GM18870 (cell line): ENCODE data around the gene KMT2A.
"Not testable (repeated sequence)": the region's sequence is repeated elsewhere in the genome, so short reads cannot be mapped to it uniquely, and the experiment has no call there.

Experiments
- ATAC-seq: cut with Tn5 transposase; IDR thresholded peaks from one replicate; pipeline ENCODE4 v1.9.1; 2021; ENCODE audit warnings: moderate library complexity; ENCODE audit not compliant: unreplicated experiment

The KMT2A gene

DNA sequence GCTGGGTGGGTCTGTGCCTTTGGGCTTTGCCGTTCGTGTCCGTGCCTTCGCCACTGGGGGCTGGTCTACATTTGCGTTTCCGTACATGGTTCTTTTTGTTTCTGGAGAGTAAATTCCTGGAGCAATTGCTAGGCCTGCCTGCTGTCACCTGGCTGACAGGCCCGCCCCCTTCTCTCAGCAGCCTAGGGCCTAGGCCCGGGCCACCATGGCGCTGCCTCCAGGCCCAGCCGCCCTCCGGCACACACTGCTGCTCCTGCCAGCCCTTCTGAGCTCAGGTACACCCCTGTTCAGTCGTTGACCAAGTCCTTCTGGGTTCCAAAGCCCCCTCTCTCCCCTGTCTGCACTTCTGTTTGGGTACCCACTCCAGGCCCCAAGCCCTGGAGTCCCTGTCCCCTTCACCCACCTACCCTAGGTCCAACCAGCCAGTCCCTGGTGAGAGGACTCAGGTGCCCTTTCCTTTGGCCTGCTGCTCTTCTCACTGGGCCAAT, 95.3 kb downstream of the KMT2A start:
- no peak for ATAC-seq

DNA sequence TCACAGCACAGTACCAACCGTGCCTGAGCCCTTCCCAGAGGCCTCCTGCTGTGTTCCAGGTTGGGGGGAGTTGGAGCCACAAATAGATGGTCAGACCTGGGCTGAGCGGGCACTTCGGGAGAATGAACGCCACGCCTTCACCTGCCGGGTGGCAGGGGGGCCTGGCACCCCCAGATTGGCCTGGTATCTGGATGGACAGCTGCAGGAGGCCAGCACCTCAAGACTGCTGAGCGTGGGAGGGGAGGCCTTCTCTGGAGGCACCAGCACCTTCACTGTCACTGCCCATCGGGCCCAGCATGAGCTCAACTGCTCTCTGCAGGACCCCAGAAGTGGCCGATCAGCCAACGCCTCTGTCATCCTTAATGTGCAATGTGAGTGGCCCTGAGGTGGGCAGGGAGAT, 95.8 kb downstream of the KMT2A start:
- ATAC-seq: no peak

DNA sequence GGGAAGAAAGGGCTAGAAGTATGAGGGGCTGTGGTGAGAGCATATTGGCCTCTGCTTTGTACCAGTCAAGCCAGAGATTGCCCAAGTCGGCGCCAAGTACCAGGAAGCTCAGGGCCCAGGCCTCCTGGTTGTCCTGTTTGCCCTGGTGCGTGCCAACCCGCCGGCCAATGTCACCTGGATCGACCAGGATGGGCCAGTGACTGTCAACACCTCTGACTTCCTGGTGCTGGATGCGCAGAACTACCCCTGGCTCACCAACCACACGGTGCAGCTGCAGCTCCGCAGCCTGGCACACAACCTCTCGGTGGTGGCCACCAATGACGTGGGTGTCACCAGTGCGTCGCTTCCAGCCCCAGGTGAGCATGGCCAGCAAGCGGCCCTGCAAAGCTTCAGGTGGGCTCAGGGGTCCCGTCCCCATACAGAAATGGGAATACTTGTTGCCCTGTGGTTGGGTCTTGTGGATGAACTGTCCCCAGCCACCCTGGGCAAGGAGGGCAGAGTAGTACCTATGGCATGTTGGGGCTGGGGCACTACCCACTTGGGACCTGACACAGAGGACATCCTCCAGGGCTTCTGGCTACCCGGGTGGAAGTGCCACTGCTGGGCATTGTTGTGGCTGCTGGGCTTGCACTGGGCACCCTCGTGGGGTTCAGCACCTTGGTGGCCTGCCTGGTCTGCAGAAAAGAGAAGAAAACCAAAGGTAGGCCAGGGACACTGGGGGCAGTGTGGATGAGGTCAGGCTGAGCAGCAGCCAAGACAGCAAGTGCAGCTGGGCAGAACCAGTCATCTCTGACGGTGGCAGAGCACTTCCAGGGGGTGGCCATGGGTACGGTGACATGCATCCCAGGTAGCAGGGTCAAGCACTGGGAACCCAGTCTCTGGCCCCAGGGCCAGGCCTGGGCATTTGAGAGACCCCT, 96.8 kb downstream of the KMT2A start:
- ATAC-seq: no peak

DNA sequence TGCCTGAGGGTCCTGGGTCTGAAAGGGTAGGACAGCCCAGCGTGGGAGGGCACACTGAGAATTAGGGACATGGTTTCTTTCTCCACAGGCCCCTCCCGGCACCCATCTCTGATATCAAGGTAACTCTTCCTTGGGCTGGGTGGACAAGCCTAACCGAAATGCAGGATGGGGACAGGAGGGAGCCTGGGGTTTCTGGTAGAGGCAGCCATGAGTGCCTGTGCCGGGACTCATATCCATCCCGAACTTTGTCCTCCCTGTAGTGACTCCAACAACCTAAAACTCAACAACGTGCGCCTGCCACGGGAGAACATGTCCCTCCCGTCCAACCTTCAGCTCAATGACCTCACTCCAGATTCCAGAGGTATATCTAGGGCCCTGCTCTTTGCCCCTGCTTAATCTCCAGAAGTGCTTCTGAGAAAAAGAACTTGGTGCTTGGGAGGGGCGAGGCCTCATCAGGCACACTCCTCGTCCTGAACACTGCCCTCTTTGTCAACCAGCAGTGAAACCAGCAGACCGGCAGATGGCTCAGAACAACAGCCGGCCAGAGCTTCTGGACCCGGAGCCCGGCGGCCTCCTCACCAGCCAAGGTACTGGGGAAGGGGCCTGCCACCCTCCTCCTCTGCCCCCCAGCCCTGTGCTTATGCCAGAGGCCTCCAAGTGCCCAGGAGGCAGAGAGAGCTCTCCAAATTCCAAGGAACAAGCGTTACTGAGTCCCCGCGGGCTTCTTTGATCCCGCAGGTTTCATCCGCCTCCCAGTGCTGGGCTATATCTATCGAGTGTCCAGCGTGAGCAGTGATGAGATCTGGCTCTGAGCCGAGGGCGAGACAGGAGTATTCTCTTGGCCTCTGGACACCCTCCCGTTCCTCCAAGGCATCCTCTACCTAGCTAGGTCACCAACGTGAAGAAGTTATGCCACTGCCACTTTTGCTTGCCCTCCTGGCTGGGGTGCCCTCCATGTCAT, 97.8 kb downstream of the KMT2A start:
- no peak for ATAC-seq

DNA sequence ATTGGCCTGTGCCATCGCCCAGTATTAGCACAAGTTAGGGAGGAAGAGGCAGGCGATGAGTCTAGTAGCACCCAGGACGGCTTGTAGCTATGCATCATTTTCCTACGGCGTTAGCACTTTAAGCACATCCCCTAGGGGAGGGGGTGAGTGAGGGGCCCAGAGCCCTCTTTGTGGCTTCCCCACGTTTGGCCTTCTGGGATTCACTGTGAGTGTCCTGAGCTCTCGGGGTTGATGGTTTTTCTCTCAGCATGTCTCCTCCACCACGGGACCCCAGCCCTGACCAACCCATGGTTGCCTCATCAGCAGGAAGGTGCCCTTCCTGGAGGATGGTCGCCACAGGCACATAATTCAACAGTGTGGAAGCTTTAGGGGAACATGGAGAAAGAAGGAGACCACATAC, 99.0 kb downstream of the KMT2A start:
- ATAC-seq: no peak

DNA sequence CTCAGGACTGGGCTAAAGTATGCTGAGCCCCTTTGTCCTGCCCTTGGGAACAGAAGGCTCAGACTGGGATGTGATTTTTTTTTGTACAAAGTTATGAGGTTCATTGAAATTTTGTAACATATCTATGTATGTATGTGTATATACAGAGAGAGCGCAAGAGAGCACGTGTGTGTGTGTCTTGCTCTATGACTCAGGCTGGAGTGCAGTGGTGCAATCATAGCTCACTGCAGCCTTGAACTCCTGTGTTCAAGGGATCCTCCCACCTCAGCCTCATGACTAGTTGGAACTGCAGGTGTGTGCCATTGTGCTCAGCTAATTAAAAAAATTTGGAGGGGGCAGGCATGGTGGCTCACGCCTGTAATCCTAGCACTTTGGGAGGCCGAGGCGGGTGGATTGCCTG, 100.4 kb downstream of the KMT2A start:
- ATAC-seq: no peak

DNA sequence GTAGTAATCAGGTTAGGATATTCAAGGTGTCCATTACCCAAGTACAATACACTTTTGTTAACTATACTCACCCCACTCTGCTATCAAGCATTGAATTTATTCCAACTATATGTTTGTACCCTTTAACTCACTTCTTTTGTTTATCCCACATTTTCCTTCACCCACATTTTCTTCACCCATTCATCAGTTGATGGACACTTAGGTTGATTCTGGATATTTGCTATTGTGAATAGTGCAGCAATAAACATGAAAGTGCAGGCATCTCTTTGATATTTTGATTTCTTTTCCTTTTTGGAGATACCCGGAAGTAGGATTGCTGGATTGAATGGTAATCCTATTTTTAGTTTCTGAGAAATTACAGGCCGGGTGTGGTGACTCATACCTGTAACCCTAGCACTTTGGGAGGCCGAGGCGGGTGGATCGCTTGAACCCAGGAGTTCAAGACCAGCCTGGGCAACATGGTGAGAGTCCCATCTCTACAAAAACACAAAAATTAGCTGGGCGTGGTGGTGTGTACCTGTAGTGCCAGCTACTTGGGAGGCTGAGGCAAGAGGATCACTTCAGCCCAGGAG, 101.2 kb downstream of the KMT2A start:
- ATAC-seq: no peak

DNA sequence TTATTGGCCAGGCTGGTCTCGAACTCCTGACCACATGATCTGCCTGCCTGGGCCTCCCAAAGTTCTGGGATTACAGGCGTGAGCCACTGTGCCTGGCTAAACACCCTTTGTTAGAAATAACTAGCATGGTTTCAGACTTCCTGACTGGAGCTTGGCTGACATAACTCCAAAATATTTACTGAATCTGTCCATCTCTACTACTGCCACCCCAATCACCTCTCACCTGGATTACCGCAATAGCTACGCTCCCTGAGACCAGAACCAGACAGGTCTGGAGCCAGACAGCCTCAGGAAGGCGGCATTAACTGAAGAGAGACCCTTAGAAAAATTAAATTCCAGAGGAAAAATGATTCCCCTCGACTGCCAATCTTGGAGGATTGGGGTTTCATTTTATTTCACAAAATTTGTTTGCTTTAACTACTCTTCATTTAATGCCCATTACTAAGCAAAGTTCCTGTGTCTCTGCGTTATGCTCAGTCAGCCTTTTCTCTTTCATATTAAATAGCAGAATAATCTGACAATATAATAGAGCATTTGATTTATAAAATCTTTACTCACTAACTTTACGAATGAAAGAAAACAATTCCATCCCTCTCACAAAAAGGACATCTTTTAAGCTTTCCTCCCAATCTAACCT, 107.8 kb downstream of the KMT2A start:
- no peak for ATAC-seq

DNA sequence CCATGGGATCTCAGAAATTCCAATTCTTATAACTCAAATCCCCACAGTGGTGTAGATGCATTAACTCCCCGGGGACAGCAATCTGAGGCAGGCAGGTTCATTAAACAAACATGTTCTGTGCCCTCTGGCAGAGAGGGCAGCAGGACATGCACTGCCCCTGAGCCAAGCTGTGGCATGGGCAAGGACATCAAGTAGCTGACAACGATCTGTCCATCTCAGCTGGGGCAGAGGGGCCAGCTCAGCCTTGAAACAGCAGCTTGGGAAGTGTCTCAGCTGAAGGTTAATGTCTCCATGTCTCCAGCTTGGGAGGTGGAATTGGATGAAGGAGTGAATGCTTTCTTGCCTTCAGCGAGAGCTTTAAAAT, 108.3 kb downstream of the KMT2A start:
- ATAC-seq: no peak

DNA sequence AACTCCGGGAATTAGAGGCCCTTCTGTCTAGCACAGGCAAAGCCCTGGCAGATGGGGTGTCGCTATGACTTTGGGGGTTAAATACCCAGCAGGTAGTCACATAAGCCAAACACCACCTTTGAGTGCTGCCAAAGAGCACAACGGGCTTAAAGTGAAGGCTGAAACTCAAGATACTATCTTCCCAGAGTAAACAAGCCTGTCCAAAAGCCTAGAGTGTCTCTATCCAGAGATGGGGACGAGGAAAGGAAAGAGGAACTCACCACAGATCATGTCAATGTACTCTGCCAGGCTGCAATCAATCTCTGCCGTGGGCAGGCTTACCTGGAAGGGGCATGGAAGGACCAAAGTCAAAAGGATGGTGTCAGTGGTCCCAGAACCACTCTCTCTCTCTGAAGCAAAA, 109.2 kb downstream of the KMT2A start:
- ATAC-seq: no peak

DNA sequence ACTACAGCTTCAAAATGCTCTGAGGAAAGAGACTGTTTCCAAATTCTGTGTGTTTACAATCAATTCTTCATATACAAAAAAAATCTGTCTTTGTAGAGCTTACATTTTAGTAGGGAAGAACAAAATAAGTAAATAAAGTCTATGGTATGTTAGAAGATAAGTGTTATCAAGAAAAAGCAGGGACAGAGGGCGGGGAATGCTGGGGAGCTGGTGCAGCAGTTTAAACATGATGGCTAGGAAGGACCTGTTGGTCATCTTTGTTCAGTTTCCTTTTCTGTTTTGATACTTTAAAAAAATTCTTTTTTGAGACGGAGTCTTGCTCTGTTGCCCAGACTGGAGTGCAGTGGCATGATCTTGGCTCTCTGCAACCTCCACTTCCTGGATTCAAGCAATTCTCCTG, 110.8 kb downstream of the KMT2A start:
- no peak for ATAC-seq

DNA sequence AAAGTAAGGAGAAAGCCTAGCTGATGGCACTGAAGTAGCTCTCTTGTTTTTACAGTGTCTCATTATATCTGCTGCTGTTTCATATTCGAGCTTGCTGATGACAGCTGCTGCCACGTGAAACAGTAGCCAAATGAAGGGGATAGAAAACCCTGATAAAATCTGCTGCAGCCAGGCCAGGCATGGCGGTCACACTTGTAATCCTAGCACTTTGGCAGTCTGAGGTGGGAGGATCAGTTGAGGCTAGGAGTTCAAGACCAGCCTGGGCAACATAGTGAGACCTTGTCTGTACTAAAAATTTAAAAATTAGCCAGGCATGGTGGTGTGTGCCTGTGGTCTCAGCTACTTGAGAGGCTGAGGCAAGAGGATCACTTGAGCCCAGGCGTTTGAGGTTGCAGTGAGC, 116.0 kb downstream of the KMT2A start:
- ATAC-seq: no peak

DNA sequence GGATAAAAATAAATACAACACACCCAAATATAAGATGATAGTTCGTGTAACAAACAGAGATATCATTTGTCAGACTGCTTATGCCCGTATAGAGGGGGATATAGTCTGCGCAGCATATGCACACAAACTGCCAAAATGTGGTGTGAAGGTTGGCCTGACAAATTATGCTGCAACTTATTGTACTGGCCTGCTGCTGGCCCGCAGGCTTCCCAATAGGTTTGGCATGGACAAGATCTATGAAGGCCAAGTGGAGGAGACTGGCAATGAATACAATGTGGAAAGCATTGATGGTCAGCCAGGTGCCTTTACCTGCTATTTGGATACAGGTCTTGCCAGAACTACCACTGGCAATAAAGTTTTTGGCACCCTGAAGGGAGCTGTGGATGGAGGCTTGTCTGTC, 124.5 kb downstream of the KMT2A start:
- ATAC-seq: no peak

DNA sequence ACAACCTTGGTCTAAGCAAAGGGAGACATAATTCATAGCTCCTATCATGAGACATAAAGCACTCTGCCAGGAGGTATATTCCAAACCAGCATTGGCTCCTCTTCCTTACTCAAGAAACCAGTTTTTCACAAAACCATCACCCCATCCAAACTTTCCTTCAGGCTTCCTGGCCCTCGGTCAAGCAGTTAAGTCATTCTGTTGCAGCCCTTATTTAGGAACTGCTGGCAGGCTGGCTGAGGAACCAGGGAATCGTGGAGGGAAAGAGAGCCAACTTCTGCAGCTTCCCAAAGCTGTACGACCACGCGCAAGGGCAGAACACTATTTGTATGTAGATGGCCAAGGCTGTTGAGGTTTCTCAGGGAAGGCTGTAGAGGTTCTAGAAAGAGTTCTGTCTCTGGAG, 128.8 kb downstream of the KMT2A start:
- no peak for ATAC-seq

DNA sequence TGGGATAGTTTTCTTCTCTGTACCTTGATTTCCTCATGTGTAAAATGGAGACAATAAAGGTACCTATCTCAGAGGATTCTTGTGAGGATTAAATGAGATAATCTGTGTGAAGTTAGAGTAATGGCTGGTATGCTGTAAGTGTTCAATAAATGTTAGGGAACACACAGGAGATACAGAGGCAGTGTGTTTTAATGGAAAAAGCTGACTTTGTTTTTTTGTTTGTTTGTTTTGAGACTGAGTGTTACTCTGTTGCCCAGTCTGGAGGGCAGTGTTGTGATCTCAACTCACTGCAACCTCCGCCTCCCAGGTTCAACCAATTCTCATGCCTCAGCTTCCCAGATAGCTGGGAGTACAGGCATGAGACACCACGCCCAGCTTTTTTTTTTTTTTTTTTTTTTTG, 133.4 kb downstream of the KMT2A start:
- ATAC-seq: no peak

DNA sequence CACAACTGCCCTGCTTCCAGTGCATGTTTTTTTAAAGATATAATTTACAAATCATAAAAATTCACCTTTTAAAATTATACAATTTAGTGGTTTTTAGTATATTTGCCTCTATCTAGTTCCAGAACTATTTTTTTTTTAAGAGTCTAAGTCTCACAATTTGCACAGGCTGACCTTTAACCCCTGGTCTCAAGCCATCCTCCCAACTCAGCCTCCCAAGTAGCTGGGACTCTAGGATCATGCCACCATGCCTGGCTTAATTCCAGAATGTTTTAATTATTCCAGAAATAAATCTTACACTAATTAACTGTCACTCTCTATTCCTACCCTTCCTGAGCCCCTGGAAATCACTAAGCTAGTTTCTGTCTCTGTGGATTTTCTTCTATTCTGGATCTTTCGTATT, 134.5 kb downstream of the KMT2A start:
- ATAC-seq: no peak

DNA sequence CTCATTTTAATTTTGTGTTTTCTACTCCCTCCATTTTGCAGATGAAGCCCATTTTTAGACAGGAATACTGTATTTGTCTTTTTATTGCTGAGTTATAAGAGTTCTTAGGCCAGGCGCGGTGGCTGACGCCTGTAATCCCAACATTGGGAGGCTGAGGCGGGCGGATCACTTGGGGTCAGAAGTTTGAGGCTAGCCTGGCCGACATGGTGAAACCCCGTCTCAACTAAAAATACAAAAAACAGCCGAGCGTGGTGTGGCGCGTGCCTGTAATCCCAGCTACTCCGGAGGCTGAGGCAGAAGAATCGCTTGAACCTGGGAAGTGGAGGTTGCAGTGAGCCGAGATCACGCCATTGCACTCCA, 135.4 kb downstream of the KMT2A start:
- ATAC-seq: not testable (repeated sequence)

DNA sequence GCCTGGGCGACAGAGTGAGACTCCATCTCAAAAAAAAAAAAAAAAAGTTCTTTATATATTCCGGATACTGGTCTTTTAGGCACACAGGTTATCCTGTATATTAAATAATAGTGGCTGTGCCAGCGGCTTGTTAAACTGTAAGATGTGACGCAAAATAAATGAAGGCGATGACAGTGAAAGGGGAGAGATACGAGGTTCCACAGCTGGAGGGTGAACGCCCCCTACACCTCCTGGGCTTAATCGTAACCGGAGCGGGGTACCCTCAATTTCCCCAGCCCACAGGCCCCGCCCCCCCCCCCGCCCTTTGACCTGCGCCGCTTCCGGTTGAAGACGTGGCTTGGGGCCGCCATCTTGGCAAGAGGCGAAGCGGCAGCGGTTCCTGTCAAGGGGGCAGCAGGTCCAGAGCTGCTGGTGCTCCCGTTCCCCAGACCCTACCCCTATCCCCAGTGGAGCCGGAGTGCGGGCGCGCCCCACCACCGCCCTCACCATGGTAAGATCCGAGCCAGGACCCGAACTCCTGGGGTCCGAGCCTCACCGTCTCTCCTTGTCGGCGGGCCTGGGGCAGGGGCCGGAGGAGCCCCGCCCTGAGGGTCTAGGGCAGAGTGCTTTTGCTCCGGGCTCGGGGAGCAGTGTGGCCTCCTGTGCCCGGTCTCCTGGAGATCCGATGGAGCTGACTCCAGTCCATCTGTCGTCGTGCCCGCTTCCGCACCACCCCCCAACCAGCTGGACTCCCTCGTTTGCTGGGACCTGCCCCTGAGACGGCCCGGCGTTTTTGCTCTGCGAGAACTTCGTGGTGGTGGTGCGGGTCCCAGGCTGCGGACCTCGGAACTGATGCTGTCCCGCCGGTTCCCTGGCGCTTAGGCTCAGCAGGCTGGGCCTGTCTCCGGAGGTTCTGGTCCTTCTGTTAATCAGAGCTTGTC, 136.0 kb downstream of the KMT2A start, which contains the start of gene ARCN1:
ARCN1 (plus strand) TSS at position 349 of the 920 bp plus-strand sequence; CDS start at position 488, 139 bp downstream.
- peak; percentile 40 for ATAC-seq

DNA sequence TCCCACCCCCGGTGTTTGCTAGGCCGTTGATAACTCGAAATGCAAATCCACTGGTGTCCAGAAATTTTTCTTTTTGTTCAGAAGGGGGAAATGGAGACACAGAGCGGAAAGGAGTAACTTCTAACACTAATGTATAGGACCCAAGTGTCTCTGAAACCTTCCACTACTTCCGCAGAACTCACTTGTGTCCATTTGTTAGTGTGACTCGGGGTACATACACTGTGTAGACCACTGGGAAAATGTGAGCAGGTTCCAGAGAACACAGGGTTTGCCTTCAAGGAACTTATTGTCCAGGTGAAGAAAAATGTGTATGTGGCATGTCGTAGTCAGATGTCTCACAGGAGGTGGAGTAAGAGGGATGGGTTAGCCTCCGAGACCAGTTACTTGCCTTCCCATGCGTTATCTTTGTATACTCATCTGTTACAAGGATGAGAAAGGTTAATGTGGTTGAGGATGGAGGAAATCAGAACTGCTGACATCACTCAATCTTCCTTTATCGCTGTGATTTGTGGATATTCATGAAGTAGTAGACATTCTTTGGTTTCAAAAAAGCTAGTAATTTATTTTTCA, 136.8 kb downstream of the KMT2A start:
- ATAC-seq: no peak
